Central memory CD8-positive, alpha-beta T cell (primary cell): ENCODE measurements around the gene KRTAP4-5.
"Not testable (repeated sequence)": the region's sequence is repeated elsewhere in the genome, so short reads cannot be mapped to it uniquely, and the experiment has no call there.

ENCODE experiments used
- ATAC-seq: fragments of 150-1000 bp; cut with Tn5 transposase; replicated peaks from 2 replicates; pipeline ENCODE4 v1.10.0; 2022; ENCODE audit warnings: mild to moderate bottlenecking, moderate FRiP score, moderate number of reproducible peaks; ENCODE audit not compliant: poor library complexity, severe bottlenecking; ENCODE audit errors: extremely low read depth
- DNase-seq, 2 donors: peaks; one replicate each; pipeline ENCODE4 v3.0.0; 2021; ENCODE audit warnings: low spot score in 2 of 2
- H3K27ac Mint-ChIP-seq: one replicate; pipeline ENCODE4 v1.8.0; 2022; ENCODE audit warnings: low read depth, mild to moderate bottlenecking, moderate library complexity, mixed read lengths
- H3K27me3 Mint-ChIP-seq: one replicate; pipeline ENCODE4 v1.8.0; 2022; ENCODE audit warnings: mixed read lengths
- H3K36me3 Mint-ChIP-seq: one replicate; pipeline ENCODE4 v1.8.0; 2022; ENCODE audit warnings: mild to moderate bottlenecking, moderate library complexity, mixed read lengths; ENCODE audit not compliant: insufficient read depth
- H3K4me1 Mint-ChIP-seq: one replicate; pipeline ENCODE4 v1.8.0; 2022; ENCODE audit warnings: mixed read lengths
- H3K4me3 Mint-ChIP-seq: one replicate; pipeline ENCODE4 v1.8.0; 2022; ENCODE audit warnings: mild to moderate bottlenecking, moderate library complexity, mixed read lengths
- H3K9me3 Mint-ChIP-seq: one replicate; pipeline ENCODE4 v1.8.0; 2022; ENCODE audit warnings: mixed read lengths

Gene KRTAP4-5

GRCh38 chr17:41140360-41141131 lies 9.1 kb downstream of the KRTAP4-5 start, which contains the start of gene KRTAP4-6:
Gene KRTAP4-6 (minus strand): TSS chr17:41140544. CDS start chr17:41140487, 57 bp downstream.
- Mint-ChIP-seq H3K27ac (no peak within 1 kb of the TSS), H3K4me1 (no peaks in the 10 kb centered on the region), H3K27me3 (peaks cover 7% of the 10 kb centered on the region), H3K9me3 (peaks cover 25% of the 10 kb centered on the region), H3K4me3 (no peak within 1 kb of the TSS), H3K36me3 (no peaks in the 10 kb centered on the region)
- DNase-seq (no peak), ATAC-seq (no peak)

- not testable (repeated sequence) for H3K4me3 Mint-ChIP-seq, H3K4me1 Mint-ChIP-seq, H3K27me3 Mint-ChIP-seq, DNase-seq, H3K27ac Mint-ChIP-seq, ATAC-seq, H3K36me3 Mint-ChIP-seq
- peaks cover 25% of the 10 kb centered on the region for H3K9me3 Mint-ChIP-seq
Measured at GRCh38 chr17:41139865-41140264, 9.8 kb downstream of the KRTAP4-5 start.

- Mint-ChIP-seq H3K27me3 (no peaks in the 10 kb centered on the region), H3K9me3 (no peaks in the 10 kb centered on the region), H3K4me3 (peak overlapping the region; percentile 16), H3K36me3 (no peaks in the 10 kb centered on the region), H3K4me1 (peaks cover 25% of the 10 kb centered on the region), H3K27ac (peak overlapping the region; percentile 41)
- DNase-seq: no peak
- ATAC-seq: peak; percentile 76
Measured at GRCh38 chr17:41133880-41134735, 15.5 kb downstream of the KRTAP4-5 start.

- DNase-seq (no peak), ATAC-seq (no peak)
- H3K27ac Mint-ChIP-seq: no peak overlapping the region
- no peaks in the 10 kb centered on the region for H3K9me3 Mint-ChIP-seq
- no peak overlapping the region for H3K4me3 Mint-ChIP-seq
- H3K36me3 Mint-ChIP-seq: no peaks in the 10 kb centered on the region
- H3K4me1 Mint-ChIP-seq: peaks cover 36% of the 10 kb centered on the region
- H3K27me3 Mint-ChIP-seq: no peaks in the 10 kb centered on the region
Measured at GRCh38 chr17:41131979-41132378, 17.6 kb downstream of the KRTAP4-5 start.

- H3K27ac Mint-ChIP-seq: no peak overlapping the region
- DNase-seq: no peak
- H3K4me1 Mint-ChIP-seq: peaks cover 72% of the 10 kb centered on the region
- H3K36me3 Mint-ChIP-seq: peaks cover 5% of the 10 kb centered on the region
- H3K9me3 Mint-ChIP-seq: no peaks in the 10 kb centered on the region
- no peaks in the 10 kb centered on the region for H3K27me3 Mint-ChIP-seq
- ATAC-seq: no peak
- no peak overlapping the region for H3K4me3 Mint-ChIP-seq
Measured at GRCh38 chr17:41127371-41127770, 22.3 kb downstream of the KRTAP4-5 start.

- no peak overlapping the region for H3K4me3 Mint-ChIP-seq
- DNase-seq: no peak
Measured at GRCh38 chr17:41126412-41126811, 23.2 kb downstream of the KRTAP4-5 start.

GRCh38 chr17:41125064-41125463 lies 24.6 kb downstream of the KRTAP4-5 start:
- no peak for DNase-seq
- Mint-ChIP-seq H3K4me3 (peak overlapping the region; percentile 36), H3K27ac (no peak overlapping the region), H3K27me3 (no peaks in the 10 kb centered on the region), H3K4me1 (peaks cover 61% of the 10 kb centered on the region), H3K9me3 (no peaks in the 10 kb centered on the region), H3K36me3 (peaks cover 5% of the 10 kb centered on the region)
- no peak for ATAC-seq

More at GRCh38 chr17:41126412-41126811, 23.2 kb downstream of the KRTAP4-5 start:
- peaks cover 63% of the 10 kb centered on the region for H3K4me1 Mint-ChIP-seq
- no peaks in the 10 kb centered on the region for H3K9me3 Mint-ChIP-seq
- peaks cover 5% of the 10 kb centered on the region for H3K36me3 Mint-ChIP-seq
- H3K27ac Mint-ChIP-seq: no peak overlapping the region
- ATAC-seq: no peak
- no peaks in the 10 kb centered on the region for H3K27me3 Mint-ChIP-seq

GRCh38 chr17:41123991-41124371 lies 25.6 kb downstream of the KRTAP4-5 start, which contains the start of gene KRTAP4-12:
Gene KRTAP4-12 (minus strand): TSS chr17:41124182. CDS start chr17:41124122, 60 bp downstream.
- not testable (repeated sequence) for H3K27me3 Mint-ChIP-seq, H3K27ac Mint-ChIP-seq, ATAC-seq, H3K36me3 Mint-ChIP-seq, H3K9me3 Mint-ChIP-seq, DNase-seq
- peaks cover 60% of the 10 kb centered on the region for H3K4me1 Mint-ChIP-seq
- H3K4me3 Mint-ChIP-seq: peak within 1 kb of the TSS; percentile 57

- H3K9me3 Mint-ChIP-seq, ATAC-seq, H3K36me3 Mint-ChIP-seq, H3K27ac Mint-ChIP-seq, DNase-seq, H3K27me3 Mint-ChIP-seq: not testable (repeated sequence)
- Mint-ChIP-seq H3K4me1 (peaks cover 54% of the 10 kb centered on the region), H3K4me3 (peak overlapping the region; percentile 57)
Measured at GRCh38 chr17:41123292-41123990, 26.2 kb downstream of the KRTAP4-5 start.

GRCh38 chr17:41121742-41122141 lies 27.9 kb downstream of the KRTAP4-5 start:
- H3K27me3 Mint-ChIP-seq: peaks cover under 1% of the 10 kb centered on the region

GRCh38 chr17:41119696-41120690 lies 29.6 kb downstream of the KRTAP4-5 start:
- peaks cover 18% of the 10 kb centered on the region for H3K27me3 Mint-ChIP-seq
- H3K27ac Mint-ChIP-seq, DNase-seq, H3K9me3 Mint-ChIP-seq, H3K36me3 Mint-ChIP-seq: not testable (repeated sequence)
- H3K4me3 Mint-ChIP-seq: peak overlapping the region; percentile 40
- peak; percentile 67 for ATAC-seq
- H3K4me1 Mint-ChIP-seq: peaks cover 51% of the 10 kb centered on the region

More at GRCh38 chr17:41121742-41122141, 27.9 kb downstream of the KRTAP4-5 start:
- Mint-ChIP-seq H3K4me3 (no peak overlapping the region), H3K36me3 (peaks cover 5% of the 10 kb centered on the region), H3K9me3 (no peaks in the 10 kb centered on the region), H3K27ac (no peak overlapping the region), H3K4me1 (peaks cover 56% of the 10 kb centered on the region)
- ATAC-seq (no peak), DNase-seq (no peak)
